ACC112 (cell line): ENCODE results near the gene H6PD.

Experiments used
- H2AFZ ChIP-seq: fragments of 200-600 bp; sonication (generic); one replicate; pipeline ENCODE4 v1.6.0; 2017; ENCODE audit warnings: antibody characterized with exemption, low read length; ENCODE audit not compliant: unreplicated experiment
- H3K27ac ChIP-seq: fragments of 200-600 bp; sonication (generic); 2 replicates; pipeline ENCODE4 v1.5.1; 2014; ENCODE audit warnings: low read depth, mild to moderate bottlenecking, antibody characterized with exemption, low read length, moderate library complexity
- H3K27me3 ChIP-seq: fragments of 200-600 bp; sonication (generic); 2 replicates; pipeline ENCODE4 v1.6.1; 2014; ENCODE audit warnings: mild to moderate bottlenecking, antibody characterized with exemption, low read length, moderate library complexity, mixed read lengths; ENCODE audit not compliant: insufficient read depth
- H3K36me3 ChIP-seq: fragments of 200-600 bp; sonication (generic); 2 replicates; pipeline ENCODE4 v1.6.1; 2016; ENCODE audit warnings: mild to moderate bottlenecking, antibody characterized with exemption, low read length, moderate library complexity, mixed read lengths; ENCODE audit not compliant: insufficient read depth
- H3K4me1 ChIP-seq: fragments of 200-600 bp; sonication (generic); one replicate; pipeline ENCODE4 v1.6.1; 2016; ENCODE audit warnings: low read length, mixed read lengths; ENCODE audit not compliant: insufficient read depth, unreplicated experiment, control insufficient read depth
- H3K4me3 ChIP-seq: fragments of 200-600 bp; sonication (generic); 2 replicates; pipeline ENCODE4 v1.5.1; 2014; ENCODE audit warnings: mild to moderate bottlenecking, low read depth, low read length
- H3K79me2 ChIP-seq: fragments of 200-600 bp; sonication (generic); one replicate; pipeline ENCODE4 v1.6.0; 2016; ENCODE audit warnings: low read length; ENCODE audit not compliant: control insufficient read depth, unreplicated experiment, insufficient read depth

H6PD gene

DNA sequence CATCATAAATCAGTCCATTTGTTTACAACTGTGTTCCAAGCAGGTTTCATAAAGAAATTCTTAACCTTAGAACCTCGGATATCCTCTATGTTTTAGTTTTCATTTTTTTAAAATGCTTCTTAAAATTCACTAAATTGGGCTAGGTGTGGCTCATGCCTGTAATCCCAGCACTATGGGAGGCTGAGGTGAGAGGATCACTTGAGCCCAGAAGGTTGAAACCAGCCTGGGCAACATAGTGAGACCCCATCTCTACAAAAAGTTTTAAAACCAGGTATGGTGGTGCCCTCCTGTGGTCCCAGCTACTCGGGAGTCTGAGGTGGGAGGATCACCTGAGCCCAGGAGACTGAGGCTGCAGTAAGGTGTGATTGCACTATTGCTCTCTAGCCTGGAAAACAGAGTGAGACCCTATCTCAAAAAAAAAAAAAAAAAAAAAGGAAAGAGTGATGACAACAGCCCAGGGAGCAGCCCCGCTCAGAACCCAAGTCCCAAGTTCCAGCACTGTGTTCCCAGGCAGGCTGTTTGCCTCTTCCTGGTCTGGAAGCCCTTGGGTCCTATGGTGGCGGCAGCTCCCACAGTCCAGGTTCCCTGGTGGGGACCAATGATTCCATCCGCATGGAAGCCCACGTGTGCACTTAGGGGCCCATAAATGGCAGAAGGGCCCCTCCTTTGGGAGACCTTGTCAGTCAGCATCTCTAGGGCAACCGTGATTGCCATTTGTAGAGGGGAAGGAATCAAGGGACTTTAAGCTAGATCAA is 33.4 kb downstream of the H6PD start:
- no peaks in the 10 kb centered on the region for H3K36me3 ChIP-seq
- no peak overlapping the region for H3K4me3 ChIP-seq
- no peaks in the 10 kb centered on the region for H3K27me3 ChIP-seq
- no peaks in the 10 kb centered on the region for H3K79me2 ChIP-seq
- no peak overlapping the region for H2AFZ ChIP-seq
- no peak overlapping the region for H3K27ac ChIP-seq
- H3K4me1 ChIP-seq: peaks cover 3% of the 10 kb centered on the region

DNA sequence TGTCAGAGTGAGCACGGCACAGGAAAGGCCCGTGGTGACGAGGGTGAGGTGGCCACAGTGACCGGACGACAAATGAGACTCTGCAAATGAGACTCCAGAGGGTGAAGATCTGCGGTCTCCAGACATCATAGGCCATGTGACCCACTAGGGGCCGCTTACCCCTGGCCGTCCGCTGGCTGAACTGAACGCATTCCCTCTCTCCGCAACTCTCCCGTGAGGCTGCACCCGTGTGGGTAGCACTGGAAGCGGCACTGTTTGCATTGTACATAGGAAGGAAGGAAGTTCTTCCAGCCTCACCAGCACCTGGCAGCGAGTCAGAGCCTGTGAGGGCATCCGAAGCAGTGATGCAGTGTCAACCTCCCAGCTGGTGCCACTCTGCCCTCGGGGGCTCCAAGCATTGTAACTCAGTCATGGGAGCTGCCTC is 34.5 kb downstream of the H6PD start:
- Histone ChIP-seq H3K27ac (no peak overlapping the region), H3K4me1 (peaks cover 3% of the 10 kb centered on the region), H3K79me2 (no peaks in the 10 kb centered on the region), H2AFZ (no peak overlapping the region), H3K36me3 (no peaks in the 10 kb centered on the region), H3K4me3 (no peak overlapping the region), H3K27me3 (no peaks in the 10 kb centered on the region)

DNA sequence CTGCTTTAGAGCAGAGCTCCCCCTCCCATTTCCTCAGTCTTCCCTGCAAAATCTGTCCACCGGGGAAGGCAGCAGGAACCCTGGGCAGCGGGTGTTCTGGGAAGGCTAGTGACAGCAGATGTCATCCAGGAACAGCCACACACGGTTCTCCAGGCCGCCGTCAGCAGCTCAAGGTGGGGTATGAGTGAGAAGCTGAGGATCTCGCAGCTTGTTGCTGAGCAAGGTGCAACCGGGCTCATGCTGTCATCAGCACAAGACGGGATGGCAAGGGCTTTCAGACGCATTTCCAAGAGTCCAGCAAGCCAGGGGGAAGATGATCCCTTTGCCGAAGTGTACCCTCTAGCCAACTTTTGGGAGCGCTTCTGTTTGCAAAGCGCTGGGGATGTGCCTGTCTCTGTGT is 35.1 kb downstream of the H6PD start:
- no peak overlapping the region for H2AFZ ChIP-seq
- H3K27ac ChIP-seq: no peak overlapping the region
- H3K4me1 ChIP-seq: peaks cover 3% of the 10 kb centered on the region
- H3K27me3 ChIP-seq: no peaks in the 10 kb centered on the region
- no peak overlapping the region for H3K4me3 ChIP-seq
- no peaks in the 10 kb centered on the region for H3K79me2 ChIP-seq
- H3K36me3 ChIP-seq: no peaks in the 10 kb centered on the region

DNA sequence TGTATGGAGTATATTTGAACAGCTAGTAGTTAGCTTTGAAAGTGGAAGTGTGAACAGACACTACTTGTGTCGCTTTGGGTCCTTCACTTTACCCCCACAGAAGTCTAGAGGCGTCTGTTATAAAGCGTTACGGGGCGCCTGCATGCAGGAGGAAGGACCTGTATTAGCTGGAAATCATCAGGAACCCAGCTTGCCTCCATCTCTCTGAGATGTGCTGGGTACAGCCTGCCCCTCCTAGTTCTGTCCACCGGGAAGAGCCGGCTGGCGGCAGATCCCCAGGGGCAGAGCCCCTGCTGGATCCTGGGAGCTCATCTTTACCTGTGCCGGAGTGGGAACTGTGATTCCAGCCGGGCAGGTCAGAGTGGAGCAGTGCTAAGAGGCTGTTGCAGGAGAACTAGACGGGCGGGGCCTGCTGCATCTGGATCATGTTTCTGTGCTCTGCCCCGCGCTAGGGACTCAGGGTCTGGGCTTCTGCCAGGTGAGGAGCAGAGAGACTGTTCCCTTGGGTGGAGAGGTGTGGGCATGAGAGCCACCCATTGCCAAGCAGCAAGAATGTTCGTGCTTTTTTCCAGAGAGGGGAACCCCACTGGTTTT is 35.8 kb downstream of the H6PD start:
- Histone ChIP-seq H3K36me3 (no peaks in the 10 kb centered on the region), H2AFZ (no peak overlapping the region), H3K4me1 (peaks cover 8% of the 10 kb centered on the region), H3K27ac (no peak overlapping the region), H3K4me3 (no peak overlapping the region), H3K27me3 (no peaks in the 10 kb centered on the region), H3K79me2 (no peaks in the 10 kb centered on the region)

DNA sequence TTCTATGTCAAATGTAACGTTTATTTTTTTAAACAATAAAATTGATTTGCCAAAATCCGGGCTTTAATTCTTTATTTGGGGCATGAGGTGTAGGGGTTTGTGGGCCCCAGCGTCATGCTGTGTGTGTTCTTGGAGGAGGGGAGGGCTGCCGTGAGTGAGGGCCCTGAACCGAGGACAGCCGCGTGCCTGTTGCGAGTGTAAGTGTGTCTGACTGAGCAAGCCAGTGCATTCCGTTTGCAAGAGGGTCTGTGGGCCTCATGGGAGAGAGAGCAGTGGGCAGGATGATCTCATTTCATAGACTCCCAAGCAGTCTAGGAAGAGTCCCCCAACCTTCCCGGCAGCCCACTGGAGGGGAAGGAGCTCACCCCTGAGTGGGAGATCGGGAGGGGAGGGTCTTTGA is 36.7 kb downstream of the H6PD start:
- Histone ChIP-seq H3K4me3 (no peak overlapping the region), H3K27me3 (no peaks in the 10 kb centered on the region), H3K27ac (no peak overlapping the region), H3K79me2 (no peaks in the 10 kb centered on the region), H3K36me3 (no peaks in the 10 kb centered on the region), H2AFZ (no peak overlapping the region), H3K4me1 (peaks cover 16% of the 10 kb centered on the region)

DNA sequence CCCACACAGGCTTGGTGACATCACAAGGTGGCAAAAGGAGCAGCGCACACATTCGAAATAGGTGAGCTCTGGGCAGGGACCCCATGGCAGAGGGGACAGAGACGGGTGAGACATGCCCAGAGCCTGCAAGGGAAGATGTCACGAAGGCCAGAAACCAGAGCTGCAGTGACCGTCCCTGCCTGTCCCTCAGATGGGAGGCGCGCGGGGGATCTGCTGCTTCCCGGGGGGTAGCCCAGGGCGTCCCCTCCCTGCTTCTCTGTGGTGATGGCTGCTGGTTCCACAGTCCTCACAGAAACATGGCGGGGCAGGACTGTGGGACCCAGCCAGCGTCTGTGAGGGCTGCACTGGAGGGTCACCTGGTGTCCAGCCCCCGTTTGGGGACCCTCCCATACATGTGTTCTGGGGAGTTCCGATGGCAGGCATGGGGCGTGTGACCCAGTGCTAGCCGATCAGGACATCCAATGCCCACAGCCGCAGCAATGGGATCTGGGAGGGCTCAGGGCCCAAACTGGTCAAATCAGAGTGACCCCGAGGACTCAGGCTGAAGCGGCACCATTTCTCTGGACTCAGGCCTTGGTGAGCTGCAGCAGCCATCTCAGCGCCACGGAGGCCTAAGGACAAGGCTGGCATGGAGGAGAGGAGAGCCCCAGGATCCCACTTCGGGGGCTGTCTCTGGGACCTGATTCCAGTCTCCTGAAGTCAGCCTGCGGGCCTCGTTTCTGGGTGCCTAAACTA is 37.5 kb downstream of the H6PD start:
- Histone ChIP-seq H3K4me3 (no peak overlapping the region), H3K27me3 (no peaks in the 10 kb centered on the region), H3K4me1 (peaks cover 13% of the 10 kb centered on the region), H3K36me3 (no peaks in the 10 kb centered on the region), H2AFZ (no peak overlapping the region), H3K27ac (no peak overlapping the region), H3K79me2 (no peaks in the 10 kb centered on the region)

DNA sequence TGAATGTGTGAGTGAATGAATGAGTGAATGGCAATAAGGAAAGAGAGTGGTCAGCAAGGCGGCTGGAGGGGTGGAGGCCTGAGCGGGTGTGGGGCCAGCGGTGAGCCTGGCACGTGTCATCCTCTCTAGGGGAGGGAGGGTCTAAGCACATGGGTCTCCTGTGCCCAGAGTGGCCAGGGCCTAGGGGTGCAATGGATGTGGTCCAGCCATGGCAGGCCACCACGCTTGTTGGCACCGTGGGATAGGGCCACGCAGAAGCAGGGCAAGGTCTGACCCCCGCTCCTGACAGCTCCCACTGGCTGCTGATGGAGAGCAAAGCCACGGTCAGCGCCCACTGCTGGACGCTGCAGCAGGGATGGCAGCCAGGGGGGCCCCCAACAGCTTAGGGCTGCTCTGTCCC is 38.6 kb downstream of the H6PD start:
- Histone ChIP-seq H3K4me3 (no peak overlapping the region), H3K79me2 (no peaks in the 10 kb centered on the region), H3K27ac (no peak overlapping the region), H3K36me3 (no peaks in the 10 kb centered on the region), H3K27me3 (no peaks in the 10 kb centered on the region), H3K4me1 (peaks cover 13% of the 10 kb centered on the region), H2AFZ (no peak overlapping the region)

DNA sequence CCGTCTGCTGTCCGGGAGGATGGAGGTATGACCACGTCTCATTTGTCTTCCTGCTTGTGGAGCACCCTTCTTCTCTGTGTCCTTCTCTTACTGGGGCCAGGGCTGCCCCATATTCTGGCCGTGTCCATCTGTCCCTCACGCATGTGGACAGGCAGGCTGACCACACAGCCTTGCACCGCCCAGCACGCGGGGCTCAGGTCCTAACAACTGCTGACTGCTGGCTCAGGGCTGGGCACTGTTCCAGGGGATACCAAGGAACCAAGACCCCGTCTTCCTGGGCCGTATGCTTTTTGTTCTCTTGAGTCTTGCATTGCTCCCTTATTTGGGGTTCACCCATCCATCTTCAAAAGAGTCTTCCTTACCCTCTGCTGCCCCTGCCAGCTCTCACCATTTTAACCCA is 40.6 kb downstream of the H6PD start:
- no peak overlapping the region for H2AFZ ChIP-seq
- H3K4me3 ChIP-seq: no peak overlapping the region
- no peaks in the 10 kb centered on the region for H3K27me3 ChIP-seq
- H3K27ac ChIP-seq: no peak overlapping the region
- H3K36me3 ChIP-seq: no peaks in the 10 kb centered on the region
- H3K79me2 ChIP-seq: no peaks in the 10 kb centered on the region
- H3K4me1 ChIP-seq: peaks cover 25% of the 10 kb centered on the region

DNA sequence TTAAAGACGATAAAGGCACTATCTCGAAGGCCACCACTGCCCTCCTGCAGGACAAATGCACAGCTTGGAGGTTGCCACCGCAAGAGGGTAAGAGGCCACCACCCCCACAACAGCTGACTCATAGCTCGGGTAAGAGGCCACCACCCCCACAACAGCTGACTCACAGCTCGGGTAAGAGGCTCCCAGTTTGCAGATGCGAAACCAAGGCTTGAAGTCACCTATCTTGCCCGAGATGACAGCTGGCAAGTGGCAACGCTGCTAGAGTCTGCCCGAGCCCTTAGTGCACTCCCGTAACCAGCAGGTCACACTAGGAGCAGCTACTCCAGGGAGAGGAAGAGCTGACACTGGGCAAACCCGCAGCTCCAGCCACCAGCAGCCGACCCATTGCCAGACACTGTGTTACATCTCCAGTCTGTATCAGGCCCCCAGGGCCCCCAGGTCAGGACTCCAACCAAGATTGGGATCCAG is 41.0 kb downstream of the H6PD start:
- Histone ChIP-seq H3K36me3 (no peaks in the 10 kb centered on the region), H3K27me3 (no peaks in the 10 kb centered on the region), H3K79me2 (no peaks in the 10 kb centered on the region), H3K4me1 (peaks cover 27% of the 10 kb centered on the region), H3K27ac (no peak overlapping the region), H2AFZ (no peak overlapping the region), H3K4me3 (no peak overlapping the region)

DNA sequence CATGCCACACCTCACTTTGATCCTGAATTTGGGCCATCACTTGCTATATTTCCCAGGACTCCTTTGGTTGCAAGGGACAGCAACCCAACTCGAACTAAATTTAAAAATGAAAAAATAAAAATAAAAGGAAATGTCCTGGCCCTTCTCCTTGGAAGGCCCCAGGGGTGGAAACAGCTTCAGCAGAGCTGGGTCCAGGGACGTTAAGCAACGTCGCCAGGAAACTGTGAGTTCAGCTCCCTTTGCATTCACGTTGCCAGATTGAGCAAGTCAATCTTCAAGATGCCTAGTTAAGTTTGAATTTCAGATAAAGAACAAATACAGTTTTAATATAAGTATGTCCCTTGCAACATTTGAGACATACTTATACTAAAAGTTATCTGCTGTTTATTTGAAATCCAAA is 43.5 kb downstream of the H6PD start:
- H3K27me3 ChIP-seq: no peaks in the 10 kb centered on the region
- peaks cover 47% of the 10 kb centered on the region for H3K4me1 ChIP-seq
- no peak overlapping the region for H3K4me3 ChIP-seq
- no peak overlapping the region for H3K27ac ChIP-seq
- H3K36me3 ChIP-seq: no peaks in the 10 kb centered on the region
- H3K79me2 ChIP-seq: no peaks in the 10 kb centered on the region
- H2AFZ ChIP-seq: no peak overlapping the region
